HepG2 (cell line): ENCODE data around the gene SPA17. TPM values are rescaled to one million over a fixed set of nuclear protein-coding genes. Genes with fewer than 3 reads are reported as not detected.

ENCODE experiments used
- CCAR2 ChIP-seq: fragments of 200-400 bp; formaldehyde crosslinking; optimal IDR thresholded peaks from 2 replicates; pipeline ENCODE3; 2018; ENCODE audit warnings: low read depth, mild to moderate bottlenecking, low read length, moderate library complexity
- CEBPB ChIP-seq: IDR thresholded peaks from 2 replicates; pipeline ENCODE4 v1.6.1; 2011; ENCODE audit warnings: low read depth, low read length, improper control_type of control experiment, borderline replicate concordance
- CREB1 ChIP-seq, 2 experiments: fragments of 450-650 bp in 1 of 2; IDR thresholded peaks; 2 replicates each; pipeline ENCODE4 v1.6.1; 2016 to 2017; ENCODE audit warnings: control low read depth in 1 of 2, mild to moderate bottlenecking in 1 of 2, missing compliant biosample characterization in 1 of 2, missing genetic modification characterization in 1 of 2
- CREM ChIP-seq, 2 experiments: sonication (generic) in 1 of 2; formaldehyde crosslinking in 1 of 2; IDR thresholded peaks; 2 replicates each; pipeline versions ENCODE4 v1.4.0 to v1.6.1; 2016 to 2020; ENCODE audit warnings: antibody characterized with exemption in 1 of 2, mild to moderate bottlenecking in 1 of 2, missing genetic modification reagents in 1 of 2
- FOXA3 ChIP-seq: IDR thresholded peaks from 2 replicates; pipeline ENCODE4 v1.6.1; 2016; ENCODE audit warnings: missing genetic modification reagents, missing compliant biosample characterization
- FOXK2 ChIP-seq: fragments of 450-650 bp; IDR thresholded peaks from 2 replicates; pipeline ENCODE4 v1.6.1; 2016
- HMGXB3 ChIP-seq: sonication (generic); formaldehyde crosslinking; IDR thresholded peaks from 2 replicates; pipeline ENCODE4 v1.4.0; 2020; ENCODE audit warnings: missing genetic modification reagents, borderline replicate concordance
- JUN ChIP-seq: sonication (generic); formaldehyde crosslinking; IDR thresholded peaks from 2 replicates; pipeline ENCODE4 v1.4.0; 2020; ENCODE audit warnings: mild to moderate bottlenecking, missing genetic modification reagents
- MEF2D ChIP-seq: sonication (generic); formaldehyde crosslinking; IDR thresholded peaks from 2 replicates; pipeline ENCODE4 v1.5.1; 2020; ENCODE audit warnings: mild to moderate bottlenecking, missing genetic modification reagents
- MTF2 ChIP-seq: sonication (generic); formaldehyde crosslinking; IDR thresholded peaks from 2 replicates; pipeline ENCODE4 v1.5.0; 2020; ENCODE audit warnings: missing genetic modification reagents, borderline replicate concordance
- NFIC ChIP-seq: IDR thresholded peaks from 2 replicates; pipeline ENCODE4 v1.6.1; 2012; ENCODE audit warnings: mild to moderate bottlenecking, low read length, inconsistent platforms
- REXO4 ChIP-seq: sonication (generic); formaldehyde crosslinking; IDR thresholded peaks from 2 replicates; pipeline ENCODE4 v1.8.0; 2022; ENCODE audit warnings: missing genetic modification reagents, mild to moderate bottlenecking, borderline replicate concordance
- STAG1 ChIP-seq: sonication (generic); formaldehyde crosslinking; IDR thresholded peaks from 2 replicates; pipeline ENCODE4 v1.4.0; 2020; ENCODE audit warnings: missing genetic modification reagents
- TEF ChIP-seq: sonication (generic); formaldehyde crosslinking; IDR thresholded peaks from 2 replicates; pipeline ENCODE4 v1.5.0; 2020; ENCODE audit warnings: missing genetic modification reagents
- ZHX1 ChIP-seq: sonication (generic); formaldehyde crosslinking; IDR thresholded peaks from 2 replicates; pipeline ENCODE4 v1.8.1; 2022; ENCODE audit warnings: low read depth, mild to moderate bottlenecking, missing genetic modification reagents
- ZKSCAN8 ChIP-seq: IDR thresholded peaks from 2 replicates; pipeline ENCODE4 v1.6.1; 2016; ENCODE audit warnings: borderline replicate concordance, missing genetic modification reagents, missing compliant biosample characterization
- ZNF207 ChIP-seq: fragments of 450-650 bp; IDR thresholded peaks from 2 replicates; pipeline ENCODE4 v1.6.1; 2016; ENCODE audit warnings: antibody characterized with exemption, borderline replicate concordance
- ZNF616 ChIP-seq: sonication (generic); formaldehyde crosslinking; IDR thresholded peaks from 2 replicates; pipeline ENCODE4 v1.5.0; 2020; ENCODE audit warnings: low read depth, mild to moderate bottlenecking, missing genetic modification reagents
- polyA plus RNA-seq, 8 experiments: library from polyadenylated mRNA; depleted of rRNA in 3 of 8; stranded (reverse) in 7 of 8; unstranded in 1 of 8; fragments of >200 nt; fragmentation: Illumina TruSeq in 4 of 8; extraction: Trizol in 4 of 8; gene quantifications; 2 replicates each; pipeline versions ENCODE4 v1.2.1 to v1.2.3, GENCODE V29; 2011 to 2016; ENCODE audit warnings: low read depth in 4 of 8, missing spikeins in 1 of 8, mixed read lengths in 1 of 8; ENCODE audit not compliant: insufficient read depth in 1 of 8
- total RNA-seq, 5 experiments: library from RNA; depleted of rRNA; stranded (reverse); fragments of >200 nt; fragmentation: Illumina TruSeq; extraction: Trizol; gene quantifications; 2 replicates each; pipeline ENCODE4 v1.2.3, GENCODE V29; 2016; ENCODE audit warnings: low read depth in 1 of 5

Gene SPA17
- total and polyA plus RNA-seq, 2 of the 13 experiments (the other 11 are each of a cell fraction or from before 2014, with no cell fraction given): 4.4 to 8.4 TPM

- TF ChIP-seq HMGXB3 (CRISPR knock-in tag): no peak
- TF ChIP-seq MTF2 (CRISPR knock-in tag): no peak
- no peak for TF ChIP-seq ZHX1 (CRISPR knock-in tag)
- no peak for TF ChIP-seq MEF2D (CRISPR knock-in tag)
- no peak for TF ChIP-seq ZNF616 (CRISPR knock-in tag)
- no peak for TF ChIP-seq ZKSCAN8 (CRISPR knock-in tag)
- no peak for TF ChIP-seq CREB1 (IDR thresholded peaks at IDR 0.05)
- TF ChIP-seq CREB1 (CRISPR knock-in tag; IDR thresholded peaks at IDR 0.05): no peak
- no peak for TF ChIP-seq NFIC
- 0 out of 2 replicates have a peak, but pooled peaks have one; percentile 49 for TF ChIP-seq TEF
- no peak for TF ChIP-seq CEBPB
- TF ChIP-seq FOXK2: no peak
- TF ChIP-seq CREM (IDR thresholded peaks at IDR 0.05): no peak
- TF ChIP-seq CREM (CRISPR knock-in tag; IDR thresholded peaks at IDR 0.05): no peak
- no peak for TF ChIP-seq FOXA3
- TF ChIP-seq CCAR2: no peak
- no peak for TF ChIP-seq JUN (CRISPR knock-in tag)
- TF ChIP-seq ZNF207: no peak
- peak; percentile 36 for TF ChIP-seq STAG1 (CRISPR knock-in tag)
- TF ChIP-seq REXO4 (CRISPR knock-in tag): no peak
Observed at GRCh38 chr11:124746621-124747243, 73.0 kb downstream of the SPA17 start (continued).
